Measurements from ENCODE around the gene RBMS3.

DNA sequence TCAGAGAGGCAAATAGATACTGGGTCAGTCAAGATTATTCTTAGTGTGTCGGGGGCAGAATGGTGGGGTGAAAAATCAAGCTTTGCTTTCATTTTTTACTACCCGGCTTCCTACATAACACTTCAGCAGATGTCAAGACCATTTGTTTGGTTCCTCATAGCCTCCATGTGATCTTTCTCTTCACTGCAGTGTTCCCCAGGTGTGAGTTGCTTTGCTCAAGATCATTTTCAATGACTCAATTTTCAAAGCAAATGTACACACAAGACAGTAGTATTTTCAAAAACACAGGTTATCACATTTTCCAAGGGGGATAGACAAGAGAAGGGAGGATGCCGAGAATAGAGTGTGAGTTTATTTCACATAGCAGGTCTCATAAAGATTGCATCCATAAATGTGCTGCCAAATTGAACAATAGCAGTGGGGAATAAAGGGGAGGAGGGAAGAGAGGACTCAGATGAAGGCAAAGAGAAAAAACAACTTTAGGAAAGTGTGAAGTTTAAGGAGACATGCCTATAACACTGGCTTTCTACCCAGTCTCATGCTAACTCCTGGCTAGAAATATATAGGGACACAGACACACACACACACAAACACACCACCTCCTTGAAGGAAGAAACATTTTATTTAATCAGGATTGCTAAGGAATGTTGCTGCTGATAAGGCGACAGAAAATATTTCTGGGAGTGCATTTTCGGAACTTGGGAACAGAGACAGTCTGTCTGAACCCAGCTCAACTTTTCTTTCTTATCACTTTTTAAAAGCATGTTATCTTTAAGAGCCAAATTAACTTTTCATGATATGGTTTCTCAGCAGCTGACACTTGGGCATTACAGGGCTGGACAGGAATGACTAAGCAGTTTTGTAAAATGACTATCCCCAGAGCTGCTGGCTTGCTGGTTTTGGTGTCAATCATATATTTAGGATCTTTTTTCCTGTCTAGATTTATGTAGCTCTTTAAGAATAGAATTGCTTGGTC is 402.4 kb downstream of the RBMS3 start:
- TF ChIP-seq, protein P1, sequence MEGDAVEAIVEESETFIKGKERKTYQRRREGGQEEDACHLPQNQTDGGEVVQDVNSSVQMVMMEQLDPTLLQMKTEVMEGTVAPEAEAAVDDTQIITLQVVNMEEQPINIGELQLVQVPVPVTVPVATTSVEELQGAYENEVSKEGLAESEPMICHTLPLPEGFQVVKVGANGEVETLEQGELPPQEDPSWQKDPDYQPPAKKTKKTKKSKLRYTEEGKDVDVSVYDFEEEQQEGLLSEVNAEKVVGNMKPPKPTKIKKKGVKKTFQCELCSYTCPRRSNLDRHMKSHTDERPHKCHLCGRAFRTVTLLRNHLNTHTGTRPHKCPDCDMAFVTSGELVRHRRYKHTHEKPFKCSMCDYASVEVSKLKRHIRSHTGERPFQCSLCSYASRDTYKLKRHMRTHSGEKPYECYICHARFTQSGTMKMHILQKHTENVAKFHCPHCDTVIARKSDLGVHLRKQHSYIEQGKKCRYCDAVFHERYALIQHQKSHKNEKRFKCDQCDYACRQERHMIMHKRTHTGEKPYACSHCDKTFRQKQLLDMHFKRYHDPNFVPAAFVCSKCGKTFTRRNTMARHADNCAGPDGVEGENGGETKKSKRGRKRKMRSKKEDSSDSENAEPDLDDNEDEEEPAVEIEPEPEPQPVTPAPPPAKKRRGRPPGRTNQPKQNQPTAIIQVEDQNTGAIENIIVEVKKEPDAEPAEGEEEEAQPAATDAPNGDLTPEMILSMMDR (IDR thresholded peaks at IDR 0.05; ENCODE audit: poor library complexity) = no peak
- TF ChIP-seq EZH2 (IDR thresholded peaks at IDR 0.05; ENCODE audit: borderline replicate concordance) (no peak), EZH2phosphoT487 (IDR thresholded peaks at IDR 0.05; ENCODE audit: low read depth, severe bottlenecking, unreplicated experiment) (no peak)

Measured in hepatocyte (in vitro differentiated cells).